GM21390 (cell line): ENCODE results near the gene PACSIN2.
A peak's percentile ranks its signal among the peaks of the same experiment; 100 is the strongest.

Experiments used
- ATAC-seq: cut with Tn5 transposase; IDR thresholded peaks from one replicate; pipeline ENCODE4 v1.9.1; 2021; ENCODE audit not compliant: unreplicated experiment

PACSIN2 gene

DNA sequence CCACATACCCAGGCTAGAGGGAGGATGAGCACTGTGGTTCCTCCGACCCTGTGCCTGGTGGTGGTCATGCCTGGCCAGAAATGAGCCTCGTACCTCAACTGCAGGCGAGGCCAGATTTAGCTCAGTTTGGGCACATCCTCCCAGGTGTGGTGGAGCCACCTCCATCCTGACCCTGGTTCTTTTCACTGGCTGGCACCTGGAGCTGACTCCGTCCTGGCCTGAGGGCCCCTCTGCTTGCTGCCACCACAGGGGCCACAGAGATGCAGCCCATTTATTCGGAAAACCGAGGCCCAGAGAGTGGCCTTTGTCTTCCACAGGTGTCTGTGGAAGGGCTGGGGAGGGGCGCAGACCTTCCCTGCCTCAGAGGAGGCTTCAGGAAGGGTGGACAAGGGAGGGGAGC is 148.8 kb downstream of the PACSIN2 start:
- no peak for ATAC-seq

DNA sequence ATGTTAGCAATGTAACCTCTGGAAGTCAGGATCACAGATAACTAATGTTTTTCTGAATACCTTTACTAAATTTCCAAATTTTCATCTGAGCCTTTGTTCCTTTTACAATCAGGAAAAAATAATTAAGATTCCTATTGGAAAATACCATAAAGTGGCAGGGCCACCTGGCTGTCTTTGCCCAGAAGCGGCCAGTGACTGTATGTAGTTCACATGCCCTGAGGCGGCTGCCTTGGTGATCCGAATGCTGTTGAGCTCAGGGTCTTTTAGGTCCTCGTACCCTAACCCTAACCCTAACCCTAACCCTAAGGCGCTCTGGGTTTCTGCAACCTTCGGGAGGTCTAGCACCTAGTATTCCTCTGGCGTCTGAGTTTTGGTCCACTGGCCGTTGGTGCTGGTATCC is 149.4 kb downstream of the PACSIN2 start:
- no peak for ATAC-seq

DNA sequence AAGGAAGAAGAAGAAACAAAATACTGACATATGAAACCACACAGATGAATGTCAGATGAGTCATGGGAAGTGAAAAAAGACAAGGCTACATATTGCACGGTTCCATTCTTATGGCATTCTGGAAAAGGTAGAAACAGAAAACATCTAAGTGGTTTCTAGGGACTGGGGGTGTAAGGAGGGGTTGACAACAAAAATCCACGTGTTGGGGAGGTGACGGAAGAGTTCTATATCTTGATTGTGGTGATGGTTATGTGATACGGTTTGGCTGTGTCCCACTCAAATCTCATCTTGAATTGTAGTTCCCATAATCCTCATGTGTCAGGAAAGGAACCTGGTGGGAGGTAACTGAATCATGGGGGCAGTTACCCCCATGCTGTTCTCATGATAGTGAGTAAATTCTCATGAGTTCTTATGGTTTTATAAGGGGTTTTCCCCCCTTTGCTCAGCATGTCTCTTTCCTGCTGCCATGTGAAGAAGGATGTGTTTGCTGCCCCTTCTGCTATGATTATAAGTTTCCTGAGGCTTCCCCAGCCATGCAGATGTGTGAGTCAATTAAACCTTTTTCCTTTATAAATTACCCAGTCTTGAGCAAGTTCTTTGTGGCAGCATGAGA is 151.5 kb downstream of the PACSIN2 start:
- ATAC-seq: no peak

DNA sequence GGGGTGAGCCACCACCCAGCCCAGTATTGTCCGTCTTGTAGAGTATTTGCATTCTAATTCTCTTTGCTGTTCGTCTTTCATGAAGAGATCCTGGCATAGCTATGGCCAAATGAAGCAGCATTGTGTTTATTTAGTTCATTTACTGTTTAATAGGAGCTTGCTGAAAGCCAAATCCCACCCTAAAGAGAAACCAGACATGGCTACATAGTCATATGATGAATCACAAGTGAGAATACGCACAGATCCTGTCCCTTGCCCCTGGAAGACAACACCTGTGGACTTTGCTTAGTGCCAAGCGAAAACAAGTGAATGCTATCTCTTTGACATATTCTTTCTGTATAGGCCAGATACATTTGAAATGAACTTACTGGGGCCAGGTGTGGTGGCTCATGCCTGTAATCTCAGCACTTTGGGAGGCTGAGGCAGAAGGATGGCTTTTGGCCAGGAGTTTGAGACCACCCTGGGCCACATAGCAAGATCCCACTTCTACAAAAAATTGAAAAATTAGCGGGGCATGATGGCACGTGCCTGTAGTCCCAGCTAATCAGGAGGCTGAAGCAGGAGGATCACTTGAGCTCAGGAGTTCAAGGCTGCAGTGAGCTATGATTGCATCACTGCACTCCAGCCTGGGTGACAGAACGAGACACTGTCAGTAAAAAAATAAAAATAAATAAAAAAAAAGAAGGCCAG is 152.8 kb downstream of the PACSIN2 start:
- ATAC-seq: no peak

DNA sequence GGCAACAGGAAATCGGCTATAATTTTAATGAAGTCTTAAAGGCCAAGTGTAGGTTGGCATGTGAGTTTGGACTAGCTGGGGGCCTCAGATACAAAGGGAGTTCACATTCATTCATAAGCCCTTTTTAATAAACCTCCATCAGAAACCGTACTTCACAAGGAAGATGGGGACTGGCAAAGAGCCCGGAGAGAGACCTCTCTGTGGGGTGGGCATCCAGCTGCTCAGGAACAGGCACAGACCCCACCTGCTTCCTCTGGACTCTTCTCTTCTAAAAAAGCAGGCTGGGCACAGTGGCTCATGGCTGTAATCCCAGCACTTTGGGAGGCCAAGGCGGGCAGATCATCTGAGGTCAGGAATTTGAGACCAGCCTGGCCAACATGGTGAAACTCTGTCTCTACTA is 154.0 kb downstream of the PACSIN2 start:
- ATAC-seq: no peak

DNA sequence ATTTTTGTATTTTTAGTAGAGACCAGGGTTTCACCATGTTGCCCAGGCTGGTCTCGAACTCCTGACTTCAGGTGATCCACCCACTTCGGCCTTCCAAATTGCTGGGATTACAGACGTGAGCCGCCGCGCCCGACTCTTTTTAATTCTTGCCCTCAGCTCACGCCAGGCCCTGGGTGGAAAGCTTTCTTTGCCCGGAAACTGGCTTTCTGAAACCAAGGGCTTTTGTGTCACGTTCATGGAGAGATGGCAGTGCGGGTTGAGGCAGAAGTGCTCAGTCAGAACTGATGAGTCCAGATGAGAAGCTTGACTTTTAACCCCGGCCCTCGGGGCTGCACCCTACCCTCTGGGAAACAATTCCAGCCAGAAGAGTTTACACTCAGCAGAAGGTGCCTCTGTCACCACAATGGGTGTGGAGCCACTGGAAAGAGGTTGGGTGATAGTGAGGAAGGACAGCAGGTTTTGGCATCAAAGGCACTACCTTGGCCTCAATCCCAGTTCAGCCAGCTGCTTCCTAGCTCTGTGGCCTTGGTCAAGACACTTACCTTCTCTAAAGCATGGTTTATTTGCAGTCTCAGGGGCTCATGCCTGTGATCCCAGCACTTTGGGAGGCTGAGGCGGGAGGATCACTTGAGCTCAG is 157.0 kb downstream of the PACSIN2 start:
- ATAC-seq: no peak

DNA sequence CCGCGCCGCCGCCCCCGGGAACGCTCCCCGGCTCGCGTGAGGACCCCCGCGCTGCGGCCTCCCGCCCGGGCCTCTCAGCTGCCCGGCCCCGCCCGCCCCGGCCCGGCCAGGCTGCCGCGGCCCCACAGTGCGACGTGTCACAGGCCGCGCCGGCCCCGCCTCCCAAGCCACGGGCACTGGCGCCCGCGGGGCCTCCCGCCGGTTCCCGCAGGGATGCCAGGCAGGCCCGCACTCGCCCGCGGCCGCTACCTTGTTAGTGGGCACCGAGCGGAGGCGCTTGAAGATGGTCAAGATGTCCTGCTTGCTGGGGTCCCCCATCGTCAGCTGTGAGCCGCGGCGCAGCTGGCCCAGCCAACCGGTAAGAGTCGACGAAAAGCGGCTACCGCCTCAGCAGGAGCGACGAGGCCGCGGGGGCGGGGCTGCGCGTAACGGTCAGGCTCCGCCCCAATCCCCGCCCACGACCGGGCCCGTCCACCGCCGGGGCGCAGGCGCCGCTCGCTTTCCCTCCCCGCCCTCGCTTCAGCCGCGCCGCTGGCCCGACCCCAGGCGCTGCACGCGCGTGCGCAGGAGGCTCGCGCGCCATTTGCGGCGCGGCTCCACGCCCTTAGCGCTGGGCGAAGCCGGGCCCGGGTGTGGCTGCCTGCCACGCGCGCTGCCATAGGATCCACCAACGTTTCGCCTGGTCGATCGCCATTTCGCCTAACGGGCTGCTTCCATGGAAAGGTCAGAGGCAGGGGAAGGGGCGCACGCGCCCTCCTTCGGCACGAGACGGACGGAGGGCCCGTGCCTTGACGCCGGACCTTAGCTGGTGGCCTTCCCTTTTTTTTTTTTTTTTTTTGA is 157.9 kb downstream of the PACSIN2 start, which contains the start of gene ARFGAP3:
Gene ARFGAP3, minus strand, starts transcription at position 409 of the 840 bp plus-strand sequence. Its CDS starts 91 bp downstream, at position 318.
- peak; percentile 72 for ATAC-seq

DNA sequence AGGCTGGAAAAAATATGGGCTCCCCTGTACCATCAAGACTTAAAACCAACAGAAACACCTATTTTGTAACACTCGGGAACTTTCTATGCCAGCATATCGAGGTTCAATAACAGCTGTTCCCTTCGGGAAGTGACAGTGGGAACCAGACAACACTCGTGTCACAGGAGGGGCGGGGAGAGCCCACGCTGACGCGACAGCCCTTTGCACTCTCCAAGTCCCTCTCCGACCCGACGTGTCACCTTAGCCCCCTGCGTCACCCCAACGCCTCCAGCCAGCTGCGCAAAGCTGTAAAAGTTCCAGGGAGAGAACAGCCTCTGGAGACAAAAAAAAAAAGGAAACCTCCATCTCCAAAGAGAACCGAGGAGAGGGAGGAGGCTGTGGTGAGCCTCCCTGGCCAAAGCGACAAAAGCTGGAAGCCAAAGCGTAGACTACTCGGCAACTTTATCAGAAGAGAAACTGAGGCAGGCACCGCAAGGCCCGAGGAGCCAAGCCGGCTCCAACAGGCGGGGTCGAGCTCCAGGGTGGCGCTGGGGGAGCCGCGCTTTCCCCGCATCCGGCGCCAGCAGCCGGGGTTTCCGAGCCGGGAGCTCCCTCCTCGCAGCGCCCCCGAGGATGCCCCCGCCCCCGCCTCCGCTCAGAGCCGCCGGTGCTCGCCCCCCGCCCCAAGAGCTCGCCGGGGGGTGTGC is 158.6 kb downstream of the PACSIN2 start:
- peak; percentile 27 for ATAC-seq

DNA sequence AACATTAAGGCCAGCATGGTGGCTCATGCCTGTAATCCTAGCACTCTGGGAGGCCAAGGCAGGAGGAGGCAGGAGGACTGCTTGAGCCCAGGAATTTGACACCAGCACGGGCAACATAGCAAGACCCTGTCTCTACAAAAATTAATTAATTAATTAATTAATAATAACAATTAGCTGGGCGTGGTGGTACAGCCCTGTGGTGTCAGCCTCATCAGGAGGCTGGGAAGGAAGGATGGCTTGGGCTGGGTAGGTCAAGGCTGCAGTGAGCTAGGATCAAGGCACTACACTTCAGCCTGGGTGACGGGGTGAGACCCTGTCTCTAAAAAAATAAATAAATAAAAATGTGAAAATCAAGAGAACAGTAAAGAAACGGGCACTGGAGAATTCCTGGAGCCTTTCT is 159.2 kb downstream of the PACSIN2 start:
- no peak for ATAC-seq

DNA sequence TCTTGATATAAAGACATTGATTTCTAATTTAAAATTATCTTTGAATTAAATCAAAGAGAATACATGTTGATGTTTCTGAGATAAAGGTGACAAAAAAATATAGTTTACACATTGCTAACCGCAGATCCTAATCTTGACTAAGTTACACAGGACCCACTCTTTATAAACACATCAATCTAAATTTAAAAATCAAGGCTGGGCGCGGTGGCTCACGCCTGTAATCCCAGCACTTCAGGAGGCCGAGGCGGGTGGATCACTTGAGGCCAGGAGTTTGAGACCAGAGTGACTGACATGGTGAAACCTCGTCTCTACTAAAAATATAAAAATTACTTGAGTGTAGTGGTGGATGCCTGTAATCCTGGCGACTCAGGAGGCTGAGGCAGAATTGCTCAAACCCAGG is 159.7 kb downstream of the PACSIN2 start:
- ATAC-seq: no peak

DNA sequence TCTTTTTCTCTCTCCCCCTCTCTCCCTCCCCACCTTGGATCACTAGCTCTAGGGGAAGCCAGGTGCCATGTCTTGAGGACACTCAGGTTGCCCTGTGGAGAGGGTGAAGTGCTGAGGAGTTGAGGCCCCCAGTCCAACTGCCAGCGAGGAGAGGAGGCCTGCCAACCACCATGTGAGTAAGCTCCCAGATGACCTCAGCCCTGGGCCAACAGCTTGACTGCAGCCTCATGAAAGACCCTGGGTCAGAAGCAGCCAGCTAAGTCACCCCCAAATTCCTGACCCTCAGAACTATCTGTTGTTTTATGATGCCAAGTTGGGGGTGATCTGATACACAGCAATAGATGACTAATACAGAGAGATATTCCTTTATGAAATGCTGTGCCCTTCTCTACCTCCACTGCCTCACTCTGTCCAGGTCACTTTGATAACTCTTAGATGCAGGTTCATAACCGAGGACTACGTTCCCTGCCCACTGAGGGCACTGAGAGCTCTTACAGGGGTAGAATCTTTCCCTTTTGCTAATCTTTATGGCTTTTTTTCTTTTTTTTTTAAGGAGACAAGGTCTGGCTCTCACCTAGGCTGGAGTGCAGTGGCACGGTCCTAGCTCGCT is 165.9 kb downstream of the PACSIN2 start:
- ATAC-seq: no peak

DNA sequence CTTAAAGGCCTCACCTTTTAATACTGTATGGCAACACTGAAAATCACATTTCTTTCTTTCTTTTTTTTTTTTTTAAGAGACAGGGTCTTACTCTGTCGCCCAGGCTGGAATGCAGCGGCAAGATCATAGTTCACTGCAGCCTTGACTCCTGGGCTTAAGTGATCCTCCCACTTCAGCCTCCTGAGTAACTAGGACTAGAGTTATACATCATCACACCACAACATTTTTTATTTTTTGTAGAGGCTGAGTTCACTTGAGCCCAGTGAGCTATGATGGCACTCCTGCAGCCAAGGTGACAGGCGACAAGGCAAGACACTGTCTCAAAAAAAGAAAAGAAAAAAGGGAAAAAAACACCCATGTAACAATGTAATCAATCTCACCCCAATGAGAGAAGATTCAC is 167.8 kb downstream of the PACSIN2 start:
- no peak for ATAC-seq

DNA sequence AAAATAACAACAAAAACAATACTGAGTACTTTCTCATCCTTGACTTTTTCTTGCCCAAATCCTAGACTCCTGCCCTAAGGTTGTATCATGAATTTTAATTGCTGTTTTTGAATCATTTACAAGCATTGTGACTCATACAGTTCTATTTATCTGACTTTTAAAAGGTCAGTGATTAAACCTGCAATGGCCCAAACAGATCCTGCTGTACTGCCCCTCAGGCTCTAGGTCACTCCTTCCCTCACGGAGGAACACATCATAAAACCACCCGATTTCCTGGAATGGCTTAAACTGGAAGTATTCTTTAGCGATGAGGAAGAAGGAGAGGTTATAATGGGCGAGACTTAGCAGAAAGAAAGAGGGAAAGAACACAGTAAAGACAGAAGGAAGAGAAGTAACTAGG is 170.2 kb downstream of the PACSIN2 start:
- no peak for ATAC-seq

DNA sequence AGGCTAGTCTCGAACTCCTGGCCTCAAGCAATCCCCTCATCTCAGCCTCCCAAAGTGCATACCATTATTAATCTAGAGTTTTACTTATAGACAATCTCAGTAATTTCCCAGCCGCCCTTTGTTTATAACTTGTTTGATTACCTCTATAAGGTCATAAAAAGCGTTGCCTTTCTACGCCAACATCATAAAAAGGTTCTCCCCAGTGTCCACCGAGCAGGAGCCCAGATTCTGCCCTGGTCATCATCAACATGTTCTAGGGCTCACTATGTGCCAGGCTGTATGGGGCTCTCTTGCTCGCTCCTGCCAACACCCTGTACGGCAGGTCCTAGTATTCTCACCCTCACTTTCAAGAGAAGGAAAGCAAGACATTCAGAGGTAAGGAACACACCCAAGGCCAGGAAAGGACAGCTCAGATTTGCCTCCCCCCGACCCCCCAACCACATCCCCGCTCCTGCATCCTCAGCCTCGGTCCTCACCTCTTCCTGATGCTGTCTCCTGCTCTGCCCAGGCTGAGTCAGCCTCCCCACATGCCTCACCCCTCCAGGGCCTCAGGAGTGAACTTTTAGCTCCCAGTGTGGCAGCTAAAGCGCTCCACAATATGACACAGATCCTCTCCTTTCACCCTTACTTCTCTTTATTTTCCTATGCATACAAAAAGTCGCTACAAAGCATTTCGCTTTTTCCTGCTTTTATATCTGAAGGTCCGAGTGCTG is 172.1 kb downstream of the PACSIN2 start:
- no peak for ATAC-seq

DNA sequence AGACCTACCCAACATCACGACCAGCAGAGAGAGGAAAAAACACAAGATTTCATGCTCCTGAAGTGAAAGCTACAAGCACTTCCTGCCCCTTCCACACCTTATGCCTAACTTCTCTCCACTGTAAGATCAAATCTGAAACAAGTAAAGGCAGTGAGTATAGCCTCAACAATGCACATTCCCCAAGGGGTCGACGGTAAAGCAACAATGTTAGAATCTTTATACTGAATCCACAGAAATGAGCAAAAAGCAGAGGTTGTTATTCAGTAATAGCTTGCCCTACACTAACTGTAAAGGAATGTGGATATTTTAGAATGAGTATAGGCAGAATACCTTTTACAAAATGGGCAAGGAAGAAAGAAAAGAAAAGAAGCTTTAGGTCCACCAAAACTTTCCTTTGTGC is 173.5 kb downstream of the PACSIN2 start:
- ATAC-seq: no peak

DNA sequence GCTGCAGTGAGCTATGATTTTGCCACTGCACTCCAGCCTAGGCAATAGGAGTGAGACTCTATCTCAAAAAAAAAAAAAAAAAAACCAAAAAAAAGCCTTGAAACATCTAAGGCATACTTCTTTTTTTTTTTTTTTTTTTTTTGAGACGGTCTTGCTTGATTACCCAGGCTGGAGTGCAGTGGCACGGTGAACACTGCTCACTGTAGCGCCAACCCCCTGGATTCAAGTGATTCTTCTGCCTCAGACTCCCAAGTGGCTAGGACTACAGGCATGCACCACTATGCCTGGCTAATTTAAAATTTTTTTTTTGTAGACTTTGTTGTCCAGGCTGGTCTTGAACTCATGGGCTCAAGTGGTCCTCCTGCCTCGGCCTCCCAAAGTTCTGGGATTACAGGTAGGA is 177.4 kb downstream of the PACSIN2 start:
- ATAC-seq: no peak

DNA sequence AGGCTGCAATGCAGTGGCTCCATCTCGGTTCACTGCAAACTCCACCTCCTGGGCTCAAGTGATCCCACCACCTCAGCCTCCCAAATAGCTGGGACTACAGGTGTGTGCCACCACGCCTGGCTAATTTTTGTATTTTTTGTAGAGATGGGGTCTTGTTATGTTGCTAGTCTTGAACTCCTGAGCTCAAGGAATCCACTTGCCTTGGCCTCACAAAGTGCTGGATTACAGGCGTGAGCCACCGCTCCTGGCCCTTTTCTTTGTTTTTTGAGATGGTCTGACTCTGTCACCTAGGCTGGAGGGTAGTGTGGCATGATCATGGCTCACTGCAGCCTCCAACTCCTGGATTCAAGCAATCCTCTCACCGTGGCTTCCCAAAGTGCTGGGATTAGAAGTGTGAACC is 178.9 kb downstream of the PACSIN2 start:
- no peak for ATAC-seq

DNA sequence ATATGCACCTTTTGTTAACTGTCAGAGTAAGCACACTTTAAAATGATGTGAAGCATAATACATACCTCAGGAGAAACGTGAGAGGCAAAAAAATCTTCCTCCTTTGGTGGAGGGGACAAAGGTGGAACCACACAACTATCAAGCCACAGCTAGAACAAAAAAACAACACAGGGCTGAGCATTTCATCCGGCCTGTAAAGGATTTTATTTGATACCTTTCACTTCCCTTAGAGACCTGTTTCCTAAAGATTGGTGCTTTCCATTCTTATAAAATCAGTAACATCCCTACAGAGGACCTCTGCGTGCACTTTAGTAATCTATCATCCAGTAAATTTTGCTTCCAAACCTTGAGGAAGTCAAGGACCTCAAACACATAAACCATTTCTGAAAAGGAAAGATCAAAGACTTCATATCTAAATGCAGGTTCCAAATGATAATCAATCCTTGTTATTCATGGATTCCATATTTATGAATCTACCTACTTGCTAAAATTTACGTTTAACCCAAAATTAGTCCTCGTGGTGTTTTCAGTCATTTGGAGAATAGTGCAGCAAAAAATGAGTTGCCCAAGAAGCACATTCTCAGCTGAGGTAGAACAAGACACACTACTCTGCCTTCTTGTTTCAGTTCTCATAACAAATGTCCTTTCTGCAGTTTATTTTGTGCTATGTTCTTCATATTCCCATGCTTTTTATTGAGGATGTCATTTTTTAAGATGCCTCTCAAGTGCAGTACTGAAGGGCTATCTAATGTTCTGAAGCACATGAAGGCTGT is 180.6 kb downstream of the PACSIN2 start:
- no peak for ATAC-seq

DNA sequence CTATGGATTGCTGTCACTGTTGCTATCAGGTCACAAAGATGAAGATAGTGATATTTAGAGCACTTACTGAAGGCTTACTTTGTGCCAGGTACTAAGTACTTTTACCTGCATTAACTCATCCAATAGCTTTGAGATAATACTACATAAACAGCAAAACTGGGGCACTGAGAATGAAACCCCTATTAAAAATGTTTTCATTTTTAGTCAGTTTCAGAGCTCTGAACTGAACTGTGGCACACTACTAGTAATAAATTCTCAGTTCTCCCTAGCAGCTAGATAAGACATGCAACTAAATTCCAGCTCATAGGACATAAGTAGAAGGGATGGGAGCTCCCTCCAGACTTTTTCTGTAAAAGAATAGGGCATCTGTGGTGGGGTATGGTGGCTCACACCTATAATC is 181.8 kb downstream of the PACSIN2 start:
- ATAC-seq: no peak
